Ovary (tissue), 9 donors: ENCODE measurements around the gene CSNK1G3. TPM values are rescaled to one million over a fixed set of nuclear protein-coding genes. Genes with fewer than 3 reads are reported as not detected.

Source experiments
- DNase-seq, 5 donors: peaks; one replicate each; pipeline ENCODE4 v3.0.0-alpha.2; 2019 to 2020
- H3K27ac ChIP-seq, 2 donors: fragments of 200-600 bp; one replicate each; pipeline versions ENCODE4 v1.5.1 to v1.8.0; 2019 to 2022
- H3K27me3 ChIP-seq: fragments of 200-600 bp; one replicate; pipeline ENCODE4 v1.8.0; 2022
- H3K36me3 ChIP-seq: fragments of 200-600 bp; sonication (generic); one replicate; pipeline ENCODE4 v1.5.1; 2019
- H3K4me1 ChIP-seq: one replicate; pipeline ENCODE4 v1.8.1; 2013; ENCODE audit warnings: mild to moderate bottlenecking, moderate library complexity; ENCODE audit not compliant: insufficient read depth
- H3K4me3 ChIP-seq: fragments of 200-600 bp; sonication (generic); one replicate; pipeline ENCODE4 v1.5.1; 2017
- H3K9me3 ChIP-seq, 2 donors: fragments of 200-600 bp in 1 of 2; sonication (generic) in 1 of 2; one replicate each; pipeline versions ENCODE4 v1.5.1 to v1.8.1; 2013 to 2019; ENCODE audit warnings: mild to moderate bottlenecking in 1 of 2, moderate library complexity in 1 of 2
- EP300 ChIP-seq: sonication (generic); formaldehyde crosslinking; IDR thresholded peaks from one replicate; pipeline ENCODE4 v1.6.1; 2017; ENCODE audit warnings: antibody characterized with exemption
- POLR2A ChIP-seq: fragments of 450-650 bp; IDR thresholded peaks from one replicate; pipeline ENCODE4 v1.6.1; 2017; ENCODE audit warnings: antibody characterized with exemption, mild to moderate bottlenecking, moderate library complexity
- WGBS, 3 donors: extraction: QIAGEN DNeasy Blood & Tissue Kit in 1 of 3; methylation state at CpG; one replicate each; pipeline versions ENCODE4 v1.1.5 to v1.1.7; 2013 to 2017; 5-methylcytosine and 5-hydroxymethylcytosine counted together
- intact Hi-C, 4 donors: fragments of 100-400 bp; cut with DNase I; formaldehyde crosslinking; loops; one replicate each; pipeline versions ENCODE4 v1.11.0 to v1.15.1; 2022 to 2023
- polyA plus RNA-seq, 2 donors: library from polyadenylated mRNA; stranded (reverse); fragments of 200-250 nt in 1 of 2; fragments of 350-450 nt in 1 of 2; fragmentation: Illumina TruSeq in 1 of 2; extraction: RNeasy Lipid Tissue Mini Kit (QIAGEN cat#74804) in 1 of 2; gene quantifications; one replicate each; pipeline ENCODE4 v1.2.3, GENCODE V29; 2013 to 2014
- total RNA-seq, 7 donors: library from RNA; depleted of rRNA in 2 of 7; stranded (reverse); fragments of >200 nt in 2 of 7; fragmentation: NEBNext Ultra II Directional in 3 of 7; extraction: Animal tissue kit (Norgen Biotek cat#: 25700) in 3 of 7; gene quantifications; one replicate each; pipeline versions ENCODE4 v1.1.0 to v1.2.4, GENCODE V29; 2016 to 2023
- TF ChIP-seq, protein P1 (sequence below), 3 donors: fragments of 450-650 bp in 2 of 3; fragments of 200-600 bp in 1 of 3; IDR thresholded peaks; one replicate each; pipeline versions ENCODE4 v1.5.1 to v1.8.0; 2016 to 2022; ENCODE audit warnings: antibody characterized with exemption in 3 of 3, mild to moderate bottlenecking in 1 of 3
- donor health status: DM: no; HTN: no; CAD: no; lungs with moderate emphysema.
- donor health status: DM: no; HTN: no; CAD: no.
- donor health status: Bipolar disorder and iron deficiency.
- donor health status: DM: yes; HTN: yes; CAD: no.
- donor health status: DM: no; HTN: no; CAD: no.
- donor health status: DM: yes; HTN: yes; CAD: no.

CSNK1G3 gene
- total and polyA plus RNA-seq, 9 donors: 12.1 to 68.5 (median 50.8) TPM

DNA sequence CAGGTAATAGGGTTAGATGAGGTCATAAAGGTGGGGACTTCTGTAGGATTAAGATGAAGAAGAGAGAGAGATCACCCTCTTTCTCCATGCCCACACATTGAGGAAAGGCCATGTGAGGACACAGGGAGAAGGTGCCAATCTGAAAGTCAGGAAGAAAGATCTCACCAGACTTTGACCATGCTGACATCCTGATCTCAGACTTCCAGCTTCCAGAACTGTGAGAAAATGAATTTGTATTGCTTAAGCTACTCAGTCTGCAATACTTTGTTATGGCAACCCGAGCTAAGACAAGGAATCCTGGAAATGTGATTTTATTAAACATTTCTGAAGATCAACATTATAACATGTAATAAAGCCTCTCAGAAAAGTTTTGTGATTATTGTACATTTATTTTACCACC, 3.5 kb upstream of the CSNK1G3 start:
- intact Hi-C loops: no loop called here
- Histone ChIP-seq H3K27me3 (no peaks in the 10 kb centered on the region), H3K27ac (no peak overlapping the region), H3K4me1 (no peaks in the 10 kb centered on the region), H3K36me3 (no peaks in the 10 kb centered on the region), H3K9me3 (no peaks in the 10 kb centered on the region), H3K4me3 (no peak overlapping the region)
- DNase-seq: no peak
- 56 to 72% (median 65%) methylated on average over 1 of the region's 1 CpG for WGBS, 3 donors
- no peak for TF ChIP-seq POLR2A
- TF ChIP-seq, protein P1, sequence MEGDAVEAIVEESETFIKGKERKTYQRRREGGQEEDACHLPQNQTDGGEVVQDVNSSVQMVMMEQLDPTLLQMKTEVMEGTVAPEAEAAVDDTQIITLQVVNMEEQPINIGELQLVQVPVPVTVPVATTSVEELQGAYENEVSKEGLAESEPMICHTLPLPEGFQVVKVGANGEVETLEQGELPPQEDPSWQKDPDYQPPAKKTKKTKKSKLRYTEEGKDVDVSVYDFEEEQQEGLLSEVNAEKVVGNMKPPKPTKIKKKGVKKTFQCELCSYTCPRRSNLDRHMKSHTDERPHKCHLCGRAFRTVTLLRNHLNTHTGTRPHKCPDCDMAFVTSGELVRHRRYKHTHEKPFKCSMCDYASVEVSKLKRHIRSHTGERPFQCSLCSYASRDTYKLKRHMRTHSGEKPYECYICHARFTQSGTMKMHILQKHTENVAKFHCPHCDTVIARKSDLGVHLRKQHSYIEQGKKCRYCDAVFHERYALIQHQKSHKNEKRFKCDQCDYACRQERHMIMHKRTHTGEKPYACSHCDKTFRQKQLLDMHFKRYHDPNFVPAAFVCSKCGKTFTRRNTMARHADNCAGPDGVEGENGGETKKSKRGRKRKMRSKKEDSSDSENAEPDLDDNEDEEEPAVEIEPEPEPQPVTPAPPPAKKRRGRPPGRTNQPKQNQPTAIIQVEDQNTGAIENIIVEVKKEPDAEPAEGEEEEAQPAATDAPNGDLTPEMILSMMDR (IDR thresholded peaks at IDR 0.05): no peak
- TF ChIP-seq EP300: no peak

DNA sequence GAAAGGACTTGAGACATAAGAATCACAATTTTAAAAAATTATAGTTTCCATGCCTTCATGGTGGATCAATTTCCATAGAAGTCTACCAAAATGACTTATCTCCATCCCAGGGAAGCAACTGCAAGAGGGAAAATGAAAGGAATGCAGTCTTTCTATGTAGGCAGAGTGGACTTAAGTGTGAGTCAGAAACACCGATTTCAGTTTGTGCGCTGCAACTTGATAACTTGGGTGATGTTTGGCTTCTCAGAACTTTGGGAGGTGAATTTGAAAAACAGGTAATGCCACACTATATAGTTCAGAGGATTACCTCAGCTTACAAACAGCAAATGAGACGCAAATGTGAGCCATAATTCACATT, 708 bp upstream of the CSNK1G3 start:
- intact Hi-C loops: loop anchor here in 1 of 4 donors (5.0 kb wide), 1 partner anchor 89 kb away; the partner anchor contains the start of gene CEP120
- no peak for DNase-seq

GRCh38 chr5:123512611-123513461, 859 bp downstream of the CSNK1G3 start:
- intact Hi-C loops: loop anchor here in 2 of 4 donors (1.0 to 5.0 kb wide), 2 partner anchors 90 to 91 kb away; partner anchors contain the start of gene CEP120 (in 2 of the 2)
- H3K9me3 ChIP-seq: no peaks in the 10 kb centered on the region
- WGBS, 3 donors: 0 to 1% (median 0%) methylated on average over 18 to 50 of the region's 50 CpGs

More for the DNA sequence above, 708 bp upstream of the CSNK1G3 start:
- Histone ChIP-seq H3K4me1 (no peaks in the 10 kb centered on the region), H3K27me3 (no peaks in the 10 kb centered on the region), H3K9me3 (no peaks in the 10 kb centered on the region), H3K4me3 (peak overlapping the region; percentile 88), H3K36me3 (no peaks in the 10 kb centered on the region), H3K27ac (peak overlapping the region; percentile 44 to 89)
- WGBS, 3 donors: 60 to 69% (median 64%) methylated on average over 3 of the region's 3 CpGs
- TF ChIP-seq EP300 (no peak), POLR2A (no peak)
- TF ChIP-seq, protein P1 (IDR thresholded peaks at IDR 0.05): no peak

DNA sequence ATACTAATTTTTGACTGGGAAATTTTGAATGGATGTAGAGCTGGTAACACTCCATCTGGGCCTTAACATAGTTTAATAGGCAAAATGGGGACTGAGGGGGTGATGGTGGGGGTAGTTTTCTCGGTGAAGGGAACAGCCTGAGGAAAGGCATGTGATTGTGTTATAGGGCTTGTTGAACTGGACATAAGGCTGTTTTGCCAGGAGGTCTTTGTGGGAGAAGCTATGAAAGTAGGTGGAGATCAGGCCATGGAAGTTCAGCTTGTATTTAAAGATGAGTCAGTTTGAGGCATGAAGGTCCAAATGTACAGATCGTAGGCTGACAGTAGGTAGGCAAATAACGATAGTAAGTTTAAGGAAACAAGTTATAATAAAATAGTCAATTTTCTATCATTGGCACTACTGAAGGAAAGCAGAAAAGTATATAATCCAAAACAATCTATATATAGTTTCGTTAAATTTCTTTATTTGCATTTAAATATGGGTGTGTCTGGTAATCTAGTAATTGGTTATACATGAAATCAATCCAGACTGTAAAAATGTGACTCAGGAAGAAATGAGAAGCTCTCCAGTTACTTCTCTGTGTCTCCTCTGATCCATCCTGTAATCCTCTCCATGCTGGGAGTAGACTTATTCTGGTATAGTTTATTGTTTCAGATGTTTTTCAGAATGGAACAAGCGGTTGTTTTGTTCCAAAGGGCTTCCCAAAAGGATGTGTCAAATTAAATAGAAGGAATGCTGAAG, 2.8 kb downstream of the CSNK1G3 start:
- intact Hi-C loops: loop anchor here in 1 of 4 donors (5.0 kb wide), 1 partner anchor 92 kb away; the partner anchor contains the start of gene CEP120
- H3K4me1 ChIP-seq: no peaks in the 10 kb centered on the region
- no peaks in the 10 kb centered on the region for H3K36me3 ChIP-seq
- no peaks in the 10 kb centered on the region for H3K27me3 ChIP-seq
- TF ChIP-seq POLR2A: no peak
- TF ChIP-seq EP300: no peak
- TF ChIP-seq, protein P1 (IDR thresholded peaks at IDR 0.05): no peak
- 93 to 95% (median 94%) methylated on average over 5 of the region's 5 CpGs for WGBS, 3 donors
- no peak for DNase-seq
- H3K9me3 ChIP-seq: no peaks in the 10 kb centered on the region
- no peak overlapping the region for H3K27ac ChIP-seq
- H3K4me3 ChIP-seq: no peak overlapping the region

More at GRCh38 chr5:123512611-123513461, 859 bp downstream of the CSNK1G3 start:
- Histone ChIP-seq H3K36me3 (no peaks in the 10 kb centered on the region), H3K27ac (peak overlapping the region; percentile 80 to 89), H3K27me3 (no peaks in the 10 kb centered on the region), H3K4me3 (peak overlapping the region; percentile 88), H3K4me1 (no peaks in the 10 kb centered on the region)
- DNase-seq: peak; percentile 34 to 67 (median 63)
- TF ChIP-seq, protein P1 (IDR thresholded peaks at IDR 0.05): no peak
- TF ChIP-seq EP300: no peak
- no peak for TF ChIP-seq POLR2A
